ENCODE data around the gene MGME1.

MGME1 gene

DNA sequence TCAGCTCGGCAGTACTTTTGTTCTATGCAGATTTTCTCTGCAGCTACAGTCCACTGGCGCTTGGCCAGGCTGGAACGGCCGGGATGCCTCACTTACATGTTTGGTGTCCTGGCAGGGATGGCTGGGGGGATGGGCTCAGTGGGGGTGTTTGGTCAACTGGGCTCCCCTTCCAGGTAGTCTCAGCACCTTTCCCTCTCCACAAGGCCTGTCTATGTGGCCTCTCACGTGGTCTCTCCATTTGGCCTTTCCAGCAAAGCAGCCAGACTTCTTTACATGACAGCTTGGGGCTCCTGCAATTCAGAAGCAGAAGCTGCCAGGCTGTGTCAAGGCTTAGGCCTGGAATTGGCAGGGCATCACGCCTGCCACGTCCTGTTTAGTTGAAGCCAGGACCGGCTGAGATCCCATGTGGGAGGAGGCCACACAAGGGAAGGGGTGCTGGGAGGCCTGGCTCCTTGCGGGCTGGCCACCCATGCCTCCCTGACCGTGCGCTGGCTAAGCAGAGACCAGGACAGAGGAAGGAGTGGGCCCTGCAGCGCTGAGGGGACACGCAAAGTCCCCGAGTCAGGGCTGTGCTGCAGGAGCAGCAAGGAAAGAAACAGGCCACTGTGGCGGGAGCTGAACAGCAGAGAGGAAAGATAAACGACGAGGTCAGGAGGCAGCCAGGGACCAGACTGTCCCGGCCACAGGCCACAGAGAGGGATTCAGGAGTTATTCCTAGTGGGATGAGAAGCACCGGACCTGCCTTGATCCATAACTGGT, 38.9 kb downstream of the MGME1 start:
- H3K4me1 ChIP-seq (ENCODE audit: control insufficient read depth, insufficient read depth, low read length, unreplicated experiment) = no peaks in the 10 kb centered on the region
- no peak overlapping the region for H2AFZ ChIP-seq (ENCODE audit: low read length, unreplicated experiment)

DNA sequence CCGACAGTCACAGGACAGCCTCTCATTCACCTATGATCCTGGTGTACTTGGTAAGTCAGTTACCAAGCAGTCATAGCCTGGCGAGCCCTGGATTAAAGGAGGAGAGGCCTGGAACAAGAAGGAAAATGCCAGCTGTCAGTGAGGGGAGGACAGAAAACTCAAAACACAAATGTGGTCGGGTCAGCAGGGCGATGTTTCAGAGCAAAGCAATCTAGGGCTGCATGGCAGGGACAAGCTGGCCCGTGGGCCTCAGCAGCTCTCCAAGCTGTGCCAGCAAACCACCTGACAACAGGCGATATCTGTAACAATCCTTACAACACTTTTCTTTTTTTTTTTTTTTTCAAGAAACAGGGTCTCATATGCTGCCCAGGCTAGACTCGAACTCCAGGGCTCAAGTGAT, 40.3 kb downstream of the MGME1 start:
- no peaks in the 10 kb centered on the region for H3K79me2 ChIP-seq (ENCODE audit: control insufficient read depth, insufficient read depth, low read length, unreplicated experiment)
- H2AFZ ChIP-seq (ENCODE audit: low read length, unreplicated experiment) = no peak overlapping the region
- no peaks in the 10 kb centered on the region for H3K27me3 ChIP-seq (ENCODE audit: insufficient read depth, low read length)
- H3K36me3 ChIP-seq (ENCODE audit: insufficient read depth, low read length) = no peaks in the 10 kb centered on the region
- no peaks in the 10 kb centered on the region for H3K4me1 ChIP-seq (ENCODE audit: control insufficient read depth, insufficient read depth, low read length, unreplicated experiment)
- no peak overlapping the region for H3K27ac ChIP-seq (ENCODE audit: low read depth, low read length)
- no peak overlapping the region for H3K4me3 ChIP-seq (ENCODE audit: low read depth, low read length)

More for the DNA sequence above, 38.9 kb downstream of the MGME1 start:
- H3K4me3 ChIP-seq (ENCODE audit: low read depth, low read length) = no peak overlapping the region
- no peak overlapping the region for H3K27ac ChIP-seq (ENCODE audit: low read depth, low read length)
- H3K79me2 ChIP-seq (ENCODE audit: control insufficient read depth, insufficient read depth, low read length, unreplicated experiment) = no peaks in the 10 kb centered on the region
- no peaks in the 10 kb centered on the region for H3K27me3 ChIP-seq (ENCODE audit: insufficient read depth, low read length)
- H3K36me3 ChIP-seq (ENCODE audit: insufficient read depth, low read length) = no peaks in the 10 kb centered on the region

DNA sequence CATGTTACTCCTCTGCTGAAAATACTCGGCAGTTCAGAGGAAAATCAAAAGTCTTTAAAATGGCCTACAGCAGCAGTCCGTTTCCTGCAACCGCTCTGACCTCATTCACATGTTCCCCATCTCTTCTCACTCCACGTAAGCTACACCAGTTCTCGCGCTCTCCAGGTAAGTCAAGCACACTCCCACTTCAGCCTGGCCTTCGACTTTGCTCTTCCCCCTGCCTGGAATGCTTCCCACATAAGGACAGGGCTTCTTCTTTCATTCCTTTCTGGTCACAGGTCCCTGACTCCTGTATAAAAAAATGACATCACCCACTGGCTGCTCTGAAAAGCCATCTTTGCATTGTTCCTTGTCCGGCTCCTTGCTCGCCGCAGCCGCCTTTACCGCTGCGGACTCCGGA, 42.7 kb downstream of the MGME1 start:
- no peaks in the 10 kb centered on the region for H3K79me2 ChIP-seq (ENCODE audit: control insufficient read depth, insufficient read depth, low read length, unreplicated experiment)
- no peak overlapping the region for H3K4me3 ChIP-seq (ENCODE audit: low read depth, low read length)
- no peak overlapping the region for H2AFZ ChIP-seq (ENCODE audit: low read length, unreplicated experiment)

DNA sequence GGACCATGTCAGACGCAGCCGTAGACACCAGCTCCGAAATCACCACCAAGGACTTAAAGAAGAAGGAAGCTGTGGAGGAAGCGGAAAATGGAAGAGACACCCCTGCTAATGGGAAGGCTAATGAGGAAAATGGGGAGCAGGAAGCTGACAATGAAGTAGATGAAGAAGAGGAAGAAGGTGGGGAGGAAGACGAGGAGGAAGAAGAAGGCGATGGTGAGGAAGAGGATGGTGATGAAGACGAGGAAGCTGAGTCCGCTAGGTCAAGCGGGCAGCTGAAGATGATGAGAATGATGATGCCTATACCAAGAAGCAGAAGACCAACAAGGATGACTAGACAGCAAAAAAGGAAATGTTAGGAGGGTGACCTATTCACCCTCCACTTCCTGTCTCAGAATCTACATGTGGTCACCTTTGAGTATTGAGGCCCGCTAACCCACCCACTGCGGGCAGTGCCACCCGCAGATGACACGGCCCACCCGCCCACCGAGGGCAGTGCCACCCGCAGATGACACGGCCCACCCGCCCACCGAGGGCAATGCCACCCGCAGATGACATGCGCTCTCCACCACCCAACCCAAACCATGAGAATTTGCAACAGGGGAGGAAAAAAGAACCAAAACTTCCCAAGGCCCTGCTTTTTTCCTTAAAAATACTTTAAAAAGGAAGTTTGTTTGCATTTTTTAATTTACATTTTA, 43.3 kb downstream of the MGME1 start:
- Histone ChIP-seq H2AFZ (ENCODE audit: low read length, unreplicated experiment) (no peak overlapping the region), H3K79me2 (ENCODE audit: control insufficient read depth, insufficient read depth, low read length, unreplicated experiment) (no peaks in the 10 kb centered on the region), H3K4me1 (ENCODE audit: control insufficient read depth, insufficient read depth, low read length, unreplicated experiment) (no peaks in the 10 kb centered on the region), H3K4me3 (ENCODE audit: low read depth, low read length) (no peak overlapping the region), H3K36me3 (ENCODE audit: insufficient read depth, low read length) (no peaks in the 10 kb centered on the region), H3K27ac (ENCODE audit: low read depth, low read length) (no peak overlapping the region), H3K27me3 (ENCODE audit: insufficient read depth, low read length) (no peaks in the 10 kb centered on the region)

More for the DNA sequence above, 42.7 kb downstream of the MGME1 start:
- no peaks in the 10 kb centered on the region for H3K27me3 ChIP-seq (ENCODE audit: insufficient read depth, low read length)
- H3K36me3 ChIP-seq (ENCODE audit: insufficient read depth, low read length) = no peaks in the 10 kb centered on the region
- no peaks in the 10 kb centered on the region for H3K4me1 ChIP-seq (ENCODE audit: control insufficient read depth, insufficient read depth, low read length, unreplicated experiment)
- H3K27ac ChIP-seq (ENCODE audit: low read depth, low read length) = no peak overlapping the region

DNA sequence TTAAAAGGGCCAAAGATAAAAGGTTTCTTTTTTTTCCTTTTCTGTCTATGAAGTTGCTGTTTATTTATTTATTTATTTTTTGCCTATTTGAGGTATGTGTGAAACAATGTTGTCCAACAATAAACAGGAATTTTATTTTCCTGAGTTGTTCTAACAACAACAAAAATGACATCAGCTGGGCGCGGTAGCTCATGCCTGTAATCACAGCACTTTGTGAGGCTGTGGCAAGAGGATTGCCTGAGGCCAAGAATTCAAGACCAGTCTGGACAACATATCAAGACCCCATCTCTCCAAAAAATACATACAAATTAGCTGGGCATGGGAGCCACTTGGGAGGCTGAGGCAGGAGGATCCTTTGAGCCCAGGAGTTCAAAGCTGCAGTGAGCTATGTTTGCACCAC, 44.1 kb downstream of the MGME1 start:
- Histone ChIP-seq H3K36me3 (ENCODE audit: insufficient read depth, low read length) (no peaks in the 10 kb centered on the region), H3K79me2 (ENCODE audit: control insufficient read depth, insufficient read depth, low read length, unreplicated experiment) (no peaks in the 10 kb centered on the region), H3K27me3 (ENCODE audit: insufficient read depth, low read length) (no peaks in the 10 kb centered on the region; the same call in 1 of the 2 replicates), H2AFZ (ENCODE audit: low read length, unreplicated experiment) (no peak overlapping the region), H3K4me3 (ENCODE audit: low read depth, low read length) (no peak overlapping the region), H3K27ac (ENCODE audit: low read depth, low read length) (no peak overlapping the region), H3K4me1 (ENCODE audit: control insufficient read depth, insufficient read depth, low read length, unreplicated experiment) (no peaks in the 10 kb centered on the region)

DNA sequence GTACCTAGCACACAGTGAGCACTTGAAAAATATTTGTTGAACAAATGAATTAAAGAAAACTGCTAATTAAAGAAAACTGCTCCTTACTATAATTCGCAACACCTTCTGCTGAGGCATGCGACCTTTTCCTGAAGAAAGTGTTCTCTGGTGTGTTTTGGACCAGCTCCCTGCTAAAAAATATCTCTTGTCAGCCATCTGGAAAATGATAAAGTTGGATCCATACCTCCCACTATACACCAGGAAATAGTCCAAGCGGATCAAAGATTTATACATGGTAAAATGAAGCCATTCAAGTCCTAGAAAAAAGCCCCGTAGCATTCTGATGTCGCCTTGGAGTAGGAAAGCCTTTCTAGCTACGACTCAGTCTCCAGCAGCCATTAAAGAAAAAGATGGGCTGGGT, 45.6 kb downstream of the MGME1 start:
- H3K79me2 ChIP-seq (ENCODE audit: control insufficient read depth, insufficient read depth, low read length, unreplicated experiment) = no peaks in the 10 kb centered on the region
- H3K36me3 ChIP-seq (ENCODE audit: insufficient read depth, low read length) = no peaks in the 10 kb centered on the region
- no peak overlapping the region for H3K27ac ChIP-seq (ENCODE audit: low read depth, low read length)
- H3K27me3 ChIP-seq (ENCODE audit: insufficient read depth, low read length) = peaks cover 7% of the 10 kb centered on the region; the same call in 1 of the 2 replicates
- no peaks in the 10 kb centered on the region for H3K4me1 ChIP-seq (ENCODE audit: control insufficient read depth, insufficient read depth, low read length, unreplicated experiment)
- H3K4me3 ChIP-seq (ENCODE audit: low read depth, low read length) = no peak overlapping the region
- no peak overlapping the region for H2AFZ ChIP-seq (ENCODE audit: low read length, unreplicated experiment)

DNA sequence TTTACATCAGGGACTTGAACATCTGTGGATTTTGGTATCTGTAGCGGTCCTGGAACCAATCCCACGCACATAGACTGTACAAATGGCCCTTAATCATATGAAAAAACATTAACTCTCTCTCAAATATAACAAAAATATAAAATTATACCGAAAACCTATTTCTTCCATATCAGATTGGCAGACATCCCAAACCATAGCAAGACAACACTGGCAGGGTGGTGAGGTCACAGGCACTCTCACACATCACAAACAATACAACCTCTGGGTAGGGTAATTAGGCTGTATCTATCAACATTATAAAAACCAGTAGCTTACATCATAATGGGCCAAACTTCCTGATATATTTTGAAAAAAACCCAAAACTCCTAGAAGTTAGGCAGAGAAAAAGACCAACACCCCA, 48.0 kb downstream of the MGME1 start:
- no peak overlapping the region for H3K27ac ChIP-seq (ENCODE audit: low read depth, low read length)
- no peaks in the 10 kb centered on the region for H3K4me1 ChIP-seq (ENCODE audit: control insufficient read depth, insufficient read depth, low read length, unreplicated experiment)
- H2AFZ ChIP-seq (ENCODE audit: low read length, unreplicated experiment) = no peak overlapping the region
- peaks cover 7% of the 10 kb centered on the region; the same call in 1 of the 2 replicates for H3K27me3 ChIP-seq (ENCODE audit: insufficient read depth, low read length)
- H3K79me2 ChIP-seq (ENCODE audit: control insufficient read depth, insufficient read depth, low read length, unreplicated experiment) = no peaks in the 10 kb centered on the region
- no peaks in the 10 kb centered on the region for H3K36me3 ChIP-seq (ENCODE audit: insufficient read depth, low read length)
- no peak overlapping the region for H3K4me3 ChIP-seq (ENCODE audit: low read depth, low read length)

DNA sequence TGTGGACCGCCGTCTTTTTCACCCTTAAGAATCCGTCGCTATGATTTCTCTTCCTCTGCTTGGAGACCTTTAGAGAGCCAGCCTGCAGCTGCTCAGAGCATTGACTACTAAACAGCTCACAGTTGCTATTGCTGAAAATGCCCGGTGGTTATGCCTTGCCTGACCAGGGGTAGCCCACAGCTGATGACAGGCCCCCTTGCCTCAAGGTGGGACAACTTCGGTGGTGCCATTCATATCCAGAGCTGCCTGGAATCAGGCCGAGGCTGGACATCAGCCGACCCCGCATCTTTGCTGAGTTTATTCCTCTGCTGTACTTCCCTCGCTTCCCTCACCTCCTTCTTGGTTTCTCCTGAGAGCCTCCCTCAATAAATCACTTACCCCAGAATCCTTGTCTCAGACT, 49.3 kb downstream of the MGME1 start:
- Histone ChIP-seq H3K27me3 (ENCODE audit: insufficient read depth, low read length) (peaks cover 7% of the 10 kb centered on the region; the same call in 1 of the 2 replicates), H3K4me3 (ENCODE audit: low read depth, low read length) (no peak overlapping the region), H3K27ac (ENCODE audit: low read depth, low read length) (no peak overlapping the region), H3K79me2 (ENCODE audit: control insufficient read depth, insufficient read depth, low read length, unreplicated experiment) (no peaks in the 10 kb centered on the region), H3K36me3 (ENCODE audit: insufficient read depth, low read length) (no peaks in the 10 kb centered on the region), H2AFZ (ENCODE audit: low read length, unreplicated experiment) (no peak overlapping the region), H3K4me1 (ENCODE audit: control insufficient read depth, insufficient read depth, low read length, unreplicated experiment) (no peaks in the 10 kb centered on the region)

DNA sequence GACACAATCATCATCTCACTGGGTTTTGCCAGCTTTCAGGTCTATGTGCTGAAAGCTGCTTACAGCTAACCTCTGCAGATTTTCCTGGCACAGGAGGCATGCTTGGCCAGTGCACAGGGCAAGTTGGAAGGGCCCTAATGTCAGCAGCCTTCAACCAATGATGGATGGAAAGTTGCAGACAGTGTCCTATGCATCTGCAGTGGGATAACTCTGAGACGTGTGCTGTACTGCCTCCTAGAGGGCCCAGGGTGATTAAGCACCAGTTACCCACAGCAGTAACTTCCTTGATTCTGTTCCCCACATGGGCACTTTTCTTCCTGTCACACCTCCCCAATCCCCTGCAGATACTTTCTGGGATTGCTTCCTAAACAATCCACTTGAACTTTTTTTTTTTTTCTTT, 50.2 kb downstream of the MGME1 start:
- Histone ChIP-seq H3K27ac (ENCODE audit: low read depth, low read length) (no peak overlapping the region), H2AFZ (ENCODE audit: low read length, unreplicated experiment) (no peak overlapping the region), H3K4me1 (ENCODE audit: control insufficient read depth, insufficient read depth, low read length, unreplicated experiment) (no peaks in the 10 kb centered on the region), H3K27me3 (ENCODE audit: insufficient read depth, low read length) (peaks cover 8% of the 10 kb centered on the region; the same call in 1 of the 2 replicates), H3K4me3 (ENCODE audit: low read depth, low read length) (no peak overlapping the region), H3K79me2 (ENCODE audit: control insufficient read depth, insufficient read depth, low read length, unreplicated experiment) (no peaks in the 10 kb centered on the region), H3K36me3 (ENCODE audit: insufficient read depth, low read length) (no peaks in the 10 kb centered on the region)

DNA sequence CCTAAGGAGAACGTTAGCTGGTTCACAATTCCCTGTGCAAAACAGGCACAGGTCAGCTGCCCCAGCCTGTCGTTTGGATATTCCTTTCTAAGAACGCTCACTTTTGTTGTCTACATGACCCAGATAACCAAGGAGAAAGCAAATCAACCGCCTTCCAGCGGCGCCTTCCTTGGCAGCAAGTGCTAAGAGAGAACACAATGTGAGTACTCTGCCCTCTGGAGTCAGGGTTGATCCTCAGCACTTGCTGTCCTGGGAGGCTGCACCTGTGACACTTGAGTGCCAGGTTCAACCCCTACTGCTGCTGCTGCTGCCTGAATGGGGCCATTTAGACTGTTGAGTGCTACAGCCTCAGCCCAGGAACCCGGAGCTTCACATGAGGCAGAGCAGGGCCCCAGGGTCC, 52.1 kb downstream of the MGME1 start:
- Histone ChIP-seq H3K4me1 (ENCODE audit: control insufficient read depth, insufficient read depth, low read length, unreplicated experiment) (no peaks in the 10 kb centered on the region), H3K36me3 (ENCODE audit: insufficient read depth, low read length) (no peaks in the 10 kb centered on the region), H2AFZ (ENCODE audit: low read length, unreplicated experiment) (no peak overlapping the region), H3K27ac (ENCODE audit: low read depth, low read length) (no peak overlapping the region), H3K27me3 (ENCODE audit: insufficient read depth, low read length) (peaks cover 15% of the 10 kb centered on the region), H3K4me3 (ENCODE audit: low read depth, low read length) (no peak overlapping the region), H3K79me2 (ENCODE audit: control insufficient read depth, insufficient read depth, low read length, unreplicated experiment) (no peaks in the 10 kb centered on the region)

DNA sequence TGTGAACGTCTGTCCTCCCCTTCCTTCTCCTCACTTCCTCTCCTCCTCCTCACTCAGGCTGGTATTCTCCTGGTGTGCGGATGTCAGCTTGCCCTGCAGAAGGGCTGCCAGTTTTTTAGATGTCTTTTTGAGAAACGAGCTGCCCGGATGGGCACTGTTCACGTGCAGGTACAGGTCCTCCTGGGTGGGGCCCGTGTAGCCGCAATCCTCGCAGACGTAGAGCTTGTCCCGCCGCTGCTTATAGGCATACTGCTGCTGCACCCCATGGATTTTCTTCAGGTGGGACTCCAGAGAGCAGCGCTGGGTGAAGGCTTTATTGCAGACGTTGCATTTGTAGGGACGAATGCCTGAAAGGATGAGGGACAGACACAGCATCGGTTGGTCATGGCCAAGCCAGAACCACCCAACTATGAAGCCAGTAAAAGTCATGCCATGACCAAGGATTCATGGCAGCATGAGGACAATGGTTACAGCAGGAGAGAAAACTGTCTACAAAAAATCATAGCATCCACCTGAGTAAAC, 55.8 kb downstream of the MGME1 start:
- Histone ChIP-seq H2AFZ (ENCODE audit: low read length, unreplicated experiment) (no peak overlapping the region), H3K27me3 (ENCODE audit: insufficient read depth, low read length) (peaks cover 9% of the 10 kb centered on the region), H3K27ac (ENCODE audit: low read depth, low read length) (no peak overlapping the region), H3K4me3 (ENCODE audit: low read depth, low read length) (no peak overlapping the region), H3K79me2 (ENCODE audit: control insufficient read depth, insufficient read depth, low read length, unreplicated experiment) (no peaks in the 10 kb centered on the region), H3K36me3 (ENCODE audit: insufficient read depth, low read length) (no peaks in the 10 kb centered on the region), H3K4me1 (ENCODE audit: control insufficient read depth, insufficient read depth, low read length, unreplicated experiment) (no peaks in the 10 kb centered on the region)
